SK-N-SH (cell line): ENCODE results near the gene SYNPR.

ENCODE experiments used
- CHD2 ChIP-seq: fragments of 150-350 bp; IDR thresholded peaks from 2 replicates; pipeline ENCODE4 v1.6.1; 2018; ENCODE audit warnings: low read length; ENCODE audit not compliant: partially characterized antibody
- EP300 ChIP-seq, 2 experiments: IDR thresholded peaks; 2 replicates each; pipeline versions ENCODE4 v1.4.0 to v1.6.1; 2012; ENCODE audit warnings: borderline replicate concordance in 1 of 2, low read depth in 1 of 2, low read length in 1 of 2
- EZH2phosphoT487 ChIP-seq: fragments of 200-600 bp; sonication (generic); IDR thresholded peaks from 2 replicates; pipeline ENCODE4 v1.6.1; 2017; ENCODE audit warnings: low read depth, mixed run types, mild to moderate bottlenecking, antibody characterized with exemption, moderate library complexity, borderline replicate concordance
- MXI1 ChIP-seq: IDR thresholded peaks from 2 replicates; pipeline ENCODE4 v1.6.1; 2012; ENCODE audit warnings: mild to moderate bottlenecking, low read depth, low read length, improper control_type of control experiment
- POLR2AphosphoS5 ChIP-seq: IDR thresholded peaks from 2 replicates; pipeline ENCODE4 v1.6.1; 2012; ENCODE audit warnings: low read depth, low read length
- SMC3 ChIP-seq: IDR thresholded peaks from 2 replicates; pipeline ENCODE4 v1.6.1; 2012; ENCODE audit warnings: low read depth, low read length, improper control_type of control experiment
- TAF1 ChIP-seq: IDR thresholded peaks from 2 replicates; pipeline ENCODE4 v1.6.1; 2012; ENCODE audit warnings: low read depth, mild to moderate bottlenecking, low read length, moderate library complexity, borderline replicate concordance
- TEAD4 ChIP-seq: IDR thresholded peaks from 2 replicates; pipeline ENCODE4 v1.4.0; 2012; ENCODE audit warnings: mild to moderate bottlenecking, borderline replicate concordance; ENCODE audit not compliant: insufficient read depth
- YY1 ChIP-seq: IDR thresholded peaks from 2 replicates; pipeline ENCODE4 v1.4.0; 2012; ENCODE audit warnings: low read depth, mild to moderate bottlenecking
- TF ChIP-seq, protein P1 (sequence below): fragments of 200-600 bp; sonication (generic); IDR thresholded peaks from 2 replicates; pipeline ENCODE4 v1.6.1; 2017; ENCODE audit warnings: antibody characterized with exemption, mild to moderate bottlenecking, moderate library complexity
- TF ChIP-seq, protein P2 (sequence below): IDR thresholded peaks from 2 replicates; pipeline ENCODE4 v1.4.0; 2012; ENCODE audit warnings: low read depth, borderline replicate concordance
- TF ChIP-seq, protein P3 (sequence below): IDR thresholded peaks from 2 replicates; pipeline ENCODE4 v1.4.0; 2012; ENCODE audit warnings: low read depth

DNA sequence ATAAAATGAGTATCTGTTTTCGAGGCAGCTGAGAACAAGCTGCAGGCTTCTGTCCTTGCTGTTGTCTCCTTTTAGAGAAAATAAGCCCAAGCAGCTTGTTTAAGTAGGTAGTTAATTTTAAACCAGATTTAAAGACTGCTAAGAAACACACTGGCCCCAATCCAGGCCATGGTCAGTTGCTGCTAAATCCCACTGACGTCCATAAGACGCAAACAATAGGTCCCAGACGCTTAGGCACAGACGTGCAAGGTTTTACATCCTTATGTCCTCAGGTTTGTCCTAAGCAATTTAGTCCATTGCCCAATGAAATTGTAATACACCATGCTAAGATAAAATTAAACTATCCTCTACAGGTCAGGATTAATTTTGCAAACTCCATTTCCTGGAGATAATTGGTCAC lies 254.4 kb downstream of the SYNPR start:
- no peak for TF ChIP-seq SMC3
- TF ChIP-seq TAF1: no peak
- TF ChIP-seq, protein P1, sequence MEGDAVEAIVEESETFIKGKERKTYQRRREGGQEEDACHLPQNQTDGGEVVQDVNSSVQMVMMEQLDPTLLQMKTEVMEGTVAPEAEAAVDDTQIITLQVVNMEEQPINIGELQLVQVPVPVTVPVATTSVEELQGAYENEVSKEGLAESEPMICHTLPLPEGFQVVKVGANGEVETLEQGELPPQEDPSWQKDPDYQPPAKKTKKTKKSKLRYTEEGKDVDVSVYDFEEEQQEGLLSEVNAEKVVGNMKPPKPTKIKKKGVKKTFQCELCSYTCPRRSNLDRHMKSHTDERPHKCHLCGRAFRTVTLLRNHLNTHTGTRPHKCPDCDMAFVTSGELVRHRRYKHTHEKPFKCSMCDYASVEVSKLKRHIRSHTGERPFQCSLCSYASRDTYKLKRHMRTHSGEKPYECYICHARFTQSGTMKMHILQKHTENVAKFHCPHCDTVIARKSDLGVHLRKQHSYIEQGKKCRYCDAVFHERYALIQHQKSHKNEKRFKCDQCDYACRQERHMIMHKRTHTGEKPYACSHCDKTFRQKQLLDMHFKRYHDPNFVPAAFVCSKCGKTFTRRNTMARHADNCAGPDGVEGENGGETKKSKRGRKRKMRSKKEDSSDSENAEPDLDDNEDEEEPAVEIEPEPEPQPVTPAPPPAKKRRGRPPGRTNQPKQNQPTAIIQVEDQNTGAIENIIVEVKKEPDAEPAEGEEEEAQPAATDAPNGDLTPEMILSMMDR: no peak
- TF ChIP-seq EP300 (IDR thresholded peaks at IDR 0.05; ENCODE audit: borderline replicate concordance in 1 of 2, low read depth in 1 of 2, low read length in 1 of 2): no peak
- TF ChIP-seq MXI1: no peak
- TF ChIP-seq EZH2phosphoT487: no peak
- no peak for TF ChIP-seq POLR2AphosphoS5
- no peak for TF ChIP-seq CHD2
- no peak for TF ChIP-seq YY1
- TF ChIP-seq, protein P2, sequence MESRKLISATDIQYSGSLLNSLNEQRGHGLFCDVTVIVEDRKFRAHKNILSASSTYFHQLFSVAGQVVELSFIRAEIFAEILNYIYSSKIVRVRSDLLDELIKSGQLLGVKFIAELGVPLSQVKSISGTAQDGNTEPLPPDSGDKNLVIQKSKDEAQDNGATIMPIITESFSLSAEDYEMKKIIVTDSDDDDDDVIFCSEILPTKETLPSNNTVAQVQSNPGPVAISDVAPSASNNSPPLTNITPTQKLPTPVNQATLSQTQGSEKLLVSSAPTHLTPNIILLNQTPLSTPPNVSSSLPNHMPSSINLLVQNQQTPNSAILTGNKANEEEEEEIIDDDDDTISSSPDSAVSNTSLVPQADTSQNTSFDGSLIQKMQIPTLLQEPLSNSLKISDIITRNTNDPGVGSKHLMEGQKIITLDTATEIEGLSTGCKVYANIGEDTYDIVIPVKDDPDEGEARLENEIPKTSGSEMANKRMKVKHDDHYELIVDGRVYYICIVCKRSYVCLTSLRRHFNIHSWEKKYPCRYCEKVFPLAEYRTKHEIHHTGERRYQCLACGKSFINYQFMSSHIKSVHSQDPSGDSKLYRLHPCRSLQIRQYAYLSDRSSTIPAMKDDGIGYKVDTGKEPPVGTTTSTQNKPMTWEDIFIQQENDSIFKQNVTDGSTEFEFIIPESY: no peak
- no peak for TF ChIP-seq TEAD4
- TF ChIP-seq, protein P3, sequence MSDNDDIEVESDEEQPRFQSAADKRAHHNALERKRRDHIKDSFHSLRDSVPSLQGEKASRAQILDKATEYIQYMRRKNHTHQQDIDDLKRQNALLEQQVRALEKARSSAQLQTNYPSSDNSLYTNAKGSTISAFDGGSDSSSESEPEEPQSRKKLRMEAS: no peak
